GM19193 (cell line): ENCODE measurements around the gene NMT2.

Source experiments
- POLR2A ChIP-seq: IDR thresholded peaks from 4 replicates; pipeline ENCODE4 v1.6.1; 2011; ENCODE audit not compliant: insufficient read depth, insufficient read length; ENCODE audit errors: extremely low read depth

NMT2 gene

GRCh38 chr10:15158972-15159371, 9.5 kb downstream of the NMT2 start:
- TF ChIP-seq POLR2A: no peak

GRCh38 chr10:15158448-15158847, 10.0 kb downstream of the NMT2 start:
- TF ChIP-seq POLR2A: no peak

GRCh38 chr10:15155978-15156656, 12.4 kb downstream of the NMT2 start:
- TF ChIP-seq POLR2A: no peak

GRCh38 chr10:15152556-15152955, 15.9 kb downstream of the NMT2 start:
- TF ChIP-seq POLR2A: no peak

GRCh38 chr10:15150563-15150962, 17.9 kb downstream of the NMT2 start:
- TF ChIP-seq POLR2A: no peak

- no peak for TF ChIP-seq POLR2A
Observed at GRCh38 chr10:15149042-15149771, 19.3 kb downstream of the NMT2 start.

- no peak for TF ChIP-seq POLR2A
Observed at GRCh38 chr10:15147594-15148392, 20.7 kb downstream of the NMT2 start.

- no peak for TF ChIP-seq POLR2A
Observed at GRCh38 chr10:15146366-15146765, 22.1 kb downstream of the NMT2 start.

GRCh38 chr10:15144788-15145187, 23.7 kb downstream of the NMT2 start:
- TF ChIP-seq POLR2A: no peak

GRCh38 chr10:15141136-15142054, 27.1 kb downstream of the NMT2 start:
- TF ChIP-seq POLR2A: no peak

- no peak for TF ChIP-seq POLR2A
Observed at GRCh38 chr10:15140698-15141097, 27.8 kb downstream of the NMT2 start.

GRCh38 chr10:15137636-15138035, 30.9 kb downstream of the NMT2 start:
- no peak for TF ChIP-seq POLR2A

- no peak for TF ChIP-seq POLR2A
Observed at GRCh38 chr10:15137036-15137359, 31.5 kb downstream of the NMT2 start.

GRCh38 chr10:15136129-15137035, 32.1 kb downstream of the NMT2 start:
- no peak for TF ChIP-seq POLR2A
